Measurements from ENCODE around the gene ADAMTS16.

Gene ADAMTS16

DNA sequence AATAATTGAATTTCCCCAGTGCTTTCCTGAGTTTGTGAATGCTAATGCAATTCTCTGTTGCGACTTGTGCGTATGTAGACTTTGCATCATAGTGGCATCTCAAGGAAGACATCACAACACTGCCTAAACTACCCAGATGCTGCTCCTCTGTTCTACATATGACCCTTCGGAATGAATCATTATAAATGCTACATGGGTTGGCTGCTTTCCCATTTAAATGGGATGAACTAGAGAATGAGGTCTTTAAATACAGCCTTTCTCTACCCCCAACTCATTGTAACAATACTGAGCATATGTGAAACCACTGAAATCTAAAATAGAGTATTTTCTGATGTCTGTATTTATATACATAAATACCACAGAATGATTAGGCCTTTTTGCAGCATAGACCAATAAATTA, 145.8 kb downstream of the ADAMTS16 start:
- Mint-ChIP-seq H3K9me3 (no peaks in the 10 kb centered on the region), H3K27me3 (no peaks in the 10 kb centered on the region), H3K36me3 (no peaks in the 10 kb centered on the region), H3K4me1 (no peaks in the 10 kb centered on the region), H3K4me3 (no peak overlapping the region), H3K27ac (no peak overlapping the region)
- no peak for DNase-seq
- CTCF ChIA-PET = no interaction called here

- CTCF ChIA-PET = no interaction called here
- Mint-ChIP-seq H3K27me3 (no peaks in the 10 kb centered on the region), H3K27ac (no peak overlapping the region), H3K4me3 (no peak overlapping the region), H3K36me3 (no peaks in the 10 kb centered on the region), H3K4me1 (no peaks in the 10 kb centered on the region), H3K9me3 (peaks cover under 1% of the 10 kb centered on the region)
- no peak for DNase-seq
These were observed 147.3 kb downstream of the ADAMTS16 start for GRCh38 chr5:5287419-5287818.

DNA sequence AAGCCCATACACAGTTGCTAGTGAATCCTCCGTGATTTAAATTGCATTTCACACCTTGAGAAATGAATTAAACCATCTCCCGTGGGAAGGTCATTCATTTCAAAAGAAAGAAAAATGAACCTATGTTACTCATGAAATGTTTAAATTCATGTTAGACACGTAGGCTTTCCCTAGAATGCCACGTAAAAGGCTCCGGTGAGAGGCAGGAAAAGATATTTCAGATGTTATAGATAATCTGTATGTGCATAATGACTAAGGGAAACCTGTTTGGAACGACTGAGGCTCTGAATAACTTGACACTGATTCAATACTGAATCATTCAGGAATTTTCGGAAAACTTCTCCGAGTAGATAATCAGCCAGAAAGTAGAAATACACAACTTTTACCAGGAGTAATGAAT, 148.1 kb downstream of the ADAMTS16 start:
- CTCF ChIA-PET = no interaction called here
- Mint-ChIP-seq H3K9me3 (peaks cover 3% of the 10 kb centered on the region), H3K4me1 (no peaks in the 10 kb centered on the region), H3K27ac (no peak overlapping the region), H3K27me3 (no peaks in the 10 kb centered on the region), H3K4me3 (no peak overlapping the region), H3K36me3 (no peaks in the 10 kb centered on the region)
- no peak for DNase-seq

DNA sequence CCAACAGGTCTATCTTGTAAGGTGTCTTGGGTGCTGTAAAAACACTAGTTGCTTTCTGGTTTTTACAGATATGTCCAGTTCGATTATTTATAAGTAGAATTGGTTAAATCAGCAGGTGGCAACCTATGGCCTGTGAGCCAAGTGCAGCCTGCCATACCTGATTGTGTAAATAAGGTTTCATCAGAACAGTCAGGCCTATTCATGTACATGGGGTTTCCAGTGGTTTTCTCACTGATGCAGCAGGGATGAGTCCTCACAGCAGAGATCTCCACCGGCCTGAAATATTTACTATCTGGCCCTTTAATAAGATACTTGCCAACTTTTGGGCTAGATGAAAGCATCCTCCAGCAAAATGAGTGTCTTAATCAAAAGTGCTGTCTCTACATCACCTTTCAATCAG, 149.4 kb downstream of the ADAMTS16 start:
- CTCF ChIA-PET = no interaction called here
- H3K36me3 Mint-ChIP-seq = no peaks in the 10 kb centered on the region
- peaks cover 3% of the 10 kb centered on the region for H3K9me3 Mint-ChIP-seq
- DNase-seq = no peak
- H3K4me3 Mint-ChIP-seq = no peak overlapping the region
- H3K4me1 Mint-ChIP-seq = no peaks in the 10 kb centered on the region
- no peaks in the 10 kb centered on the region for H3K27me3 Mint-ChIP-seq
- H3K27ac Mint-ChIP-seq = no peak overlapping the region

GRCh38 chr5:5290674-5291334, 150.7 kb downstream of the ADAMTS16 start:
- DNase-seq = no peak
- H3K4me3 Mint-ChIP-seq = no peak overlapping the region
- peaks cover 3% of the 10 kb centered on the region for H3K9me3 Mint-ChIP-seq
- H3K4me1 Mint-ChIP-seq = no peaks in the 10 kb centered on the region
- no peak overlapping the region for H3K27ac Mint-ChIP-seq
- H3K36me3 Mint-ChIP-seq = no peaks in the 10 kb centered on the region
- CTCF ChIA-PET = no interaction called here
- no peaks in the 10 kb centered on the region for H3K27me3 Mint-ChIP-seq

DNA sequence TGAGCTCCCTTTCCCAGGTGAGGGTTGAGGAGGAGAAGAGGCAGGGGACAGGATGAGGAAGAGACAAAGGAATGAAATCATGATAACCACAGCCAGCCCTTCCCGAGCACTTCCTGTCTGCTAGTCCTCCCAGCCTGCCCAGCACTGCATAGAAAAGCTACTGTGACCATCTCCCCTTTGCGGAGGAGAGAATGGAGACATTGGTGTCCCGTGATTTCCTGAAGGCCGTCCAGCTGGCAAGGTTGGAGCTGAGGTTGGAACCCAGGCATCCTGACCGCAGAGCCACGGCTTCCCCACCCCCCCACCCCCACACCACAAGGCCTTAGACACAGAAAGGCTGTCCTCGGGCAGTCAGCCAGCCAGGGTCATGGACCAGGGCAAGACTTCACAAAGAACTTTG, 151.2 kb downstream of the ADAMTS16 start:
- DNase-seq = no peak
- CTCF ChIA-PET = no interaction called here
- Mint-ChIP-seq H3K27ac (no peak overlapping the region), H3K27me3 (no peaks in the 10 kb centered on the region), H3K36me3 (no peaks in the 10 kb centered on the region), H3K4me3 (no peak overlapping the region), H3K4me1 (no peaks in the 10 kb centered on the region), H3K9me3 (peaks cover 3% of the 10 kb centered on the region)

DNA sequence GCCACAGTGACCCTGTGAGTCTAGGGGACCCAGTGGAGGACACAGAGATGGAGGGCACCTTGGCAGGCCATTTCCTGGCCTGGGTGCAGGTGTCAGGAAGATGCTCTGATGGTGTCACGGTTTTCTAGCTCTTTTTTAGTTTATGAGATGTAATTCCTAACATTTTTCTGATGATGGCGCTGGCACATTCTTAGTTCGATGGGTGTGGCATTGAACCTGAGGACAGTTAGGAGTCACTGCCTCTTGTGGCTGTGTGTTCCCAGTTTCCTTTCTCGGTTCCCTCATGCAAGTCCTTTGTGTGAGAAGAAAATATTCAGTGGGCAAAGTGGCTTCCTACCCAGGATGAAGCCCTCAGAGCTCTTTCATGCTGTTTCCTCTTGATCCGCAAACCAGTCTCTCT, 152.9 kb downstream of the ADAMTS16 start:
- H3K27me3 Mint-ChIP-seq = no peaks in the 10 kb centered on the region
- no peaks in the 10 kb centered on the region for H3K4me1 Mint-ChIP-seq
- peaks cover 3% of the 10 kb centered on the region for H3K9me3 Mint-ChIP-seq
- no peaks in the 10 kb centered on the region for H3K36me3 Mint-ChIP-seq
- H3K27ac Mint-ChIP-seq = no peak overlapping the region
- no peak overlapping the region for H3K4me3 Mint-ChIP-seq
- CTCF ChIA-PET = no interaction called here
- DNase-seq = no peak

DNA sequence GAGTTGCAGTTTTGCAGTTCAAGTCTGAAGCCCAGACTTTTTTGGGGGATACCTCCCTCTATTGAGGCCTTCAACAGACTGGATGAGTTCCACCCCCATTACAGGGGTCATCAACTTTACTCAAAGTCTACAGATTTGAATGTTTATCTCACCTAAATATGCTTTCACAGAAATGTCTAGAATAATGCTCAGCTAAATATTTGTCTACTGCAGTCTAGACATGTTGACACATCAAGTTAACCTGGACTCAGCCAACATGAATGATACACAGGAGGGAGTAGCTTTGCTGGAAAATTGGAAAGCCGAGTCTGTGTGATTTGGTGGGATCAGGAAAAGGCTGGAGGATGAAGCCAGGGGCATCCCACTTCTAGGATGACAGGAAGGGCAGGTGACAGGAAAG, 154.3 kb downstream of the ADAMTS16 start:
- Mint-ChIP-seq H3K27me3 (no peaks in the 10 kb centered on the region), H3K4me1 (no peaks in the 10 kb centered on the region), H3K9me3 (peaks cover 6% of the 10 kb centered on the region), H3K36me3 (no peaks in the 10 kb centered on the region), H3K4me3 (no peak overlapping the region), H3K27ac (no peak overlapping the region)
- CTCF ChIA-PET = no interaction called here
- no peak for DNase-seq

GRCh38 chr5:5295351-5295750, 155.2 kb downstream of the ADAMTS16 start:
- H3K27ac Mint-ChIP-seq = no peak overlapping the region
- DNase-seq = no peak
- peaks cover 6% of the 10 kb centered on the region for H3K9me3 Mint-ChIP-seq
- H3K4me1 Mint-ChIP-seq = no peaks in the 10 kb centered on the region
- no peaks in the 10 kb centered on the region for H3K27me3 Mint-ChIP-seq
- H3K36me3 Mint-ChIP-seq = no peaks in the 10 kb centered on the region
- H3K4me3 Mint-ChIP-seq = no peak overlapping the region
- CTCF ChIA-PET = no interaction called here

- Mint-ChIP-seq H3K4me1 (no peaks in the 10 kb centered on the region), H3K27ac (no peak overlapping the region), H3K27me3 (no peaks in the 10 kb centered on the region), H3K4me3 (no peak overlapping the region), H3K9me3 (peaks cover 7% of the 10 kb centered on the region), H3K36me3 (no peaks in the 10 kb centered on the region)
- DNase-seq = no peak
- CTCF ChIA-PET = no interaction called here
These were observed 155.9 kb downstream of the ADAMTS16 start for GRCh38 chr5:5296051-5296450.

GRCh38 chr5:5297432-5298067, 157.4 kb downstream of the ADAMTS16 start:
- H3K27ac Mint-ChIP-seq = no peak overlapping the region
- no peaks in the 10 kb centered on the region for H3K27me3 Mint-ChIP-seq
- no peaks in the 10 kb centered on the region for H3K4me1 Mint-ChIP-seq
- H3K4me3 Mint-ChIP-seq = no peak overlapping the region
- no peak for DNase-seq
- peaks cover 15% of the 10 kb centered on the region for H3K9me3 Mint-ChIP-seq
- no peaks in the 10 kb centered on the region for H3K36me3 Mint-ChIP-seq
- CTCF ChIA-PET = no interaction called here

GRCh38 chr5:5298068-5298633, 158.0 kb downstream of the ADAMTS16 start:
- no peaks in the 10 kb centered on the region for H3K4me1 Mint-ChIP-seq
- H3K4me3 Mint-ChIP-seq = no peak overlapping the region
- H3K36me3 Mint-ChIP-seq = no peaks in the 10 kb centered on the region
- DNase-seq = no peak
- H3K27ac Mint-ChIP-seq = no peak overlapping the region
- H3K9me3 Mint-ChIP-seq = peaks cover 17% of the 10 kb centered on the region
- no peaks in the 10 kb centered on the region for H3K27me3 Mint-ChIP-seq
- CTCF ChIA-PET = no interaction called here

- Mint-ChIP-seq H3K27me3 (no peaks in the 10 kb centered on the region), H3K27ac (no peak overlapping the region), H3K36me3 (no peaks in the 10 kb centered on the region), H3K4me3 (no peak overlapping the region), H3K9me3 (peaks cover 17% of the 10 kb centered on the region), H3K4me1 (no peaks in the 10 kb centered on the region)
- DNase-seq = no peak
- CTCF ChIA-PET = no interaction called here
These were observed 158.9 kb downstream of the ADAMTS16 start for GRCh38 chr5:5298841-5299541.

GRCh38 chr5:5301176-5301575, 161.0 kb downstream of the ADAMTS16 start:
- no peak for DNase-seq
- Mint-ChIP-seq H3K27me3 (no peaks in the 10 kb centered on the region), H3K4me1 (no peaks in the 10 kb centered on the region), H3K9me3 (peaks cover 21% of the 10 kb centered on the region), H3K36me3 (no peaks in the 10 kb centered on the region), H3K4me3 (no peak overlapping the region), H3K27ac (no peak overlapping the region)
- CTCF ChIA-PET = no interaction called here

DNA sequence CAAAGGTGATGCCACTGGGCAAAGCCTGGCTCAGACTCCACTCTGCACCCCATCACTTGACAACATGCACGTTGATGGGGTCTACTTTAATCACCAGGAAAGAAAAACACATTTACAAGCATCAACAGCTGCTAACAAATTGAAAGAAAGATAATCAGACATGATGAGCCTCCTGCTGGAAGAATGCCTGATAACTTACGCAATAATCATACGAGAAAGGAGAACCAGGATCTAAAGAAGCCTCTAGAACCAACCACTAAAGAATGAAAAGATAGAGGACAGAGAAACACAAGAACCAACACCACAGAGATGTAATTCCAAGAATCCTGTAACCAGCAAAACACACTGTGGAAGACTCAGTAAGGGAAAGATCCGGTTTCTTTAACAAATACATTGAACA, 162.1 kb downstream of the ADAMTS16 start:
- Mint-ChIP-seq H3K4me1 (no peaks in the 10 kb centered on the region), H3K36me3 (no peaks in the 10 kb centered on the region), H3K9me3 (peaks cover 21% of the 10 kb centered on the region), H3K4me3 (no peak overlapping the region), H3K27ac (no peak overlapping the region), H3K27me3 (no peaks in the 10 kb centered on the region)
- CTCF ChIA-PET = no interaction called here
- no peak for DNase-seq
